NCI-H748 (cell line): ENCODE measurements around the gene SHOC1.
"Not testable (repeated sequence)": the region's sequence is repeated elsewhere in the genome, so short reads cannot be mapped to it uniquely, and the experiment has no call there.

Experiments used
- DNase-seq: peaks from one replicate; lab custom pipeline; 2025; ENCODE audit not compliant: unreplicated experiment; lab: John Stamatoyannopoulos, UW

SHOC1 gene

GRCh38 chr9:111805830-111806241 is 11.1 kb upstream of the SHOC1 start:
- DNase-seq = no peak

- no peak for DNase-seq
Measured at GRCh38 chr9:111805262-111805661, 10.5 kb upstream of the SHOC1 start.

- DNase-seq = no peak
Measured at GRCh38 chr9:111804636-111805035, 9.9 kb upstream of the SHOC1 start.

GRCh38 chr9:111803924-111804323 is 9.2 kb upstream of the SHOC1 start:
- DNase-seq = no peak

GRCh38 chr9:111799915-111800526 is 5.3 kb upstream of the SHOC1 start:
- DNase-seq = no peak

DNA sequence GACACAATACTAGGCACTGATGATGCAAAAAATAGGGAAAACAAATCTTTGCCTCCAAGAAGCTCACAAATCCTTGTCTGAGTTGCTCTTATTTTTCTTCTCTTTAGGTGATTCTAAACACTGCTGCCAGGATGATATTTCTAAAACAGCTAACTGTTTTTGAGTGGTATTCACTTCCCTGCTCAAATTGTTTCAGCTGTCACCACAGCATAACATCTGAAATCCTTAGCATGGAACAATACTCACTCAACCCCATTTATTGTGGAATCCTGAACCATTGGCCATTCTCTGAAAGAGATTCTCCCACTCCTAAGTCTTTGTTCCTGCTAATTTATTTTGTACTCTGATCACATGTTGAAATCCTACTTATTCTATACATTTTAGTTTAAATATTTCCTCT is 4.8 kb upstream of the SHOC1 start:
- no peak for DNase-seq

- DNase-seq = no peak
Measured at GRCh38 chr9:111798786-111799185, 4.0 kb upstream of the SHOC1 start.

DNA sequence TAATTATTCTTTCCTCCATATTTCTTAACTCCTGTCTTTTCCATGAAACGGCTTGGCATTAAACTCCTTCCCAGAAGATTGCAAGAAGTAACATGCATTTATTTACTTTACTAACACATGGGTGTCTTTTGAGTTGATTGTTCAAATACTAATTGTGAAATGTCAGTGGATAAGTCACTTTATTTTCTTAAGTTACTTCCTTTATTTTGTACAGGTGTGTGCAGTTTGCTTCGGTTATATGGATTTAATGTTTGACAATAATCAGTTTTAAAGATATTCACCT is 761 bp upstream of the SHOC1 start:
- no peak for DNase-seq

DNA sequence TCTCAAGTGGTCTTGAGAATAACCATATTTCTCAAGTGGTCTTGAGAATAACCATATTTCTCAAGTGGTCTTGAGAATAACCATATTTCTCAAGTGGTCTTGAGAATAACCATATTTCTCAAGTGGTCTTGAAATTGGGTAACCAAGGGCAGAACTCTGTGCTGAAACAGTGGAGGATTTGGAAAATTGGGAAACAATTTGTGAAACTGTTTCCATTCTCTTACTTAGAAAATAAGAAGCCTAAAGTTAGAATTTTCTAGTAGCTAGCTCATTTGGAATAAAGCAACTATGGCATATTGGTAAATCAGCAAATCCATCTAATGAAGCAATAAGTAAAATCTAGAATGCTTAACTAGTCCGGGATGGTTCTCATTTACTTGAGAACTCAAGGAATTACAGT is 2.9 kb downstream of the SHOC1 start:
- not testable (repeated sequence) for DNase-seq

GRCh38 chr9:111789881-111790280 is 4.9 kb downstream of the SHOC1 start:
- no peak for DNase-seq

DNA sequence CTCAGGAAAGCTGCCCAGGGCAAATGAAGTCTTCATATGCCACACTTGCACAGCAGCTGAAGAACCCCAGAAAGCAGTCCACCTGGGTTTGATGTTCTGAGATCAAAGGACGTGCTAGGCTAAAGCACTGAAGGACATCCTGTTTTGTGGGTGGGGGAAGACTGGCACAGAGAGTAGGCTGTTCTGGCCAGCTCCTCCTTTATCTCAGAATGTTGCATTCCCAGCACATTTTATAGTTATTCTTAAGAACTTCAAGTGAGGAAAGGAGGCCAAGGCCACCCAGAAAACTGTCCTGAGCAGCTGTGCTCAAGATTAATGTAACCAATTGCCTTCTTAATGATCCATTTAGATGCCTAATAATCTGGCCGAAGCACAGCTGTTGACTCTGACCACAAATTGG is 10.9 kb downstream of the SHOC1 start:
- DNase-seq = no peak

- no peak for DNase-seq
Measured at GRCh38 chr9:111783424-111783823, 11.3 kb downstream of the SHOC1 start.

DNA sequence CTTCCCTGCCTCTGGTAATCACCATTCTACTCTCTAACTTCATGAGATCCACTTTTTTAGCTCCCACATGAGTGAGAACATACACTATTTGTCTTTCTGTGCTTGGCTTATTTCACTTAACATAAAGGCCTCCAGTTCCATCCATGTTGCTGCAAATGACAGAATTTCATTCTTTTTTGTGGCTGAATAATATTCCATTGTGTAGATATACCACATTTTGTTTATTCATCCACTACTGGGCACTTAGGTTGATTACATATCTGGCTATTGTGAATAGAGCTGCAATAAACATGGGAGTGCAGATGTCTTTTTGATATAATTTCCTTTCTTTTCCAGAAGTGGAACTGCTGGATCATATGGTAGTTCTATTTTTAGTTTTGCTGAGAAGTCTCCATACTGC is 28.7 kb downstream of the SHOC1 start:
- no peak for DNase-seq

- no peak for DNase-seq
Measured at GRCh38 chr9:111762556-111762955, 32.2 kb downstream of the SHOC1 start.

DNA sequence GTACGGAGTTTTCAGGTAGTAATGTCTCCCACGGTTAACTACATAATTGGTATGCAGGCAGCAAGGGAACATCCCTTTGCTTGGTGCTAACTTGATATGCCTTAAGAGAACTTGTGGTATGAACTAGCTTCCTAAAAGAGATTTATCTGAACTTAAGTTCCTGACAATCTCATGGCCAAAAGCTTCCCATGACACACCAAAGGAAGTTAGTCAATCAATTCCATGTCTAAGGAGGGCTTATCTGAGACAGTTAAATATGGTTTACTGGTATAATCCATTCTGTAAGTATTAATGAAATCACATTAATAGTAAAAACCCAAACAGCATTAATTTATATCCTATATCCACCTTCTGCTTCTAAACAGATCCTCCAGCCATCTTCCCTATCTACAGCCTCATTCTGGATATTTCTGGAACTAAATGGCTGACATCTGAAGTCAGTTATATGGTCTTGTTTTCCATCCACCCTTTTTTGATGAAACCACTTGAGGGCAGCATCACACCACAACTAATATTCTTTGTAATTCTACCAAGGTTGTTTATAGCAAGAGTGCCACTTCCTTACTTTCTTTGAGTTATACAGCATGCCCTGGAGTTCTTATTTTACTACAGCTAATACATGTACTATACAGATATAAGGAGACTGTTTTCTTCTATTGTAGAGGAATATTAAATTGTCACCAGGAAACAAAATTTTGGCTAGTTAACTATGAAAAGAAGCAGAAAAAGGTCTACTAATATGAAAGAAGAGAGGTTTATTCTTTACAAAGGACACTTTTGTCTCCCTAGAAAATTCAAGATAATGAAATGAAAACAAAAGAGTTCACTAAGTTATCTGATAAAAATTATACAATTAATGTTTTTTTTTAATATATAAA is 34.7 kb downstream of the SHOC1 start:
- DNase-seq = peak; percentile 73

DNA sequence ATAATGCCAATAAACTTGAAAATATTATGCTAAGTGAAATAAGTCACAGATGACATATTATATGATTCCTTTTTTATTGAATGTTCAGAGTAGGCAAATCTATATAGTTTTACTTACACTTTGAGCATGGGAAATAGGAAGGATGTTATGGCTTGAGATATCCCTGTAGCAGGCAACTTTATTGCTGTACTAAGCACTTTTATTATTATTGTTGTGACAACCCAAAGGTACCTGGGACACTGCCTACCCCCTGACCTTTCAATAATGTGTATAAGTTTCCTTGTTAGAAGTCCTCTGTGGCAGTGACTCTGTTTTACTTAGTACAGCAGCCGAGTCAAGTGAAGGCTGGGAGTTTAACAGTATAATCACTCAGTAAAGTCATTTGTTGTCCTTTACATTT is 39.9 kb downstream of the SHOC1 start:
- DNase-seq = no peak

DNA sequence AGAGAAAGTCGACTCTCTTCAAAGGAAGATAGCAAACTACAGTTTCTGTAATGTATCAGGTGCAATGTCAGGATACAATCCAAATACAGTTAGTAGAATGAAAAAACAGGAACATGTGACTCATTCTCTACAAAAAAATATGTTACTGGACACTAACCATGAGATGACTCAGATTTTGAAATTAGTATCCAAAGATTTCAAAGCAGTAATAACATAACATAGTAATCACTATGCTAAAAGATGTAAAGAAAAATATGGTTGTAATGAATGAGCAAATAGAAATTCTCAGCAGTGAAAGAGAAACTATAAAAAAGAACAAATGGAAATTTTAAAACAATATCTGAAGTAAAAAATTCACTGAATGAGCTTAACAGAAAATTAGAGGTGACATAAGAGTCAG is 42.3 kb downstream of the SHOC1 start:
- no peak for DNase-seq
